Gastrocnemius medialis (tissue), 4 donors: ENCODE results near the gene TLE4. TPM values are rescaled to one million over a fixed set of nuclear protein-coding genes. Genes with fewer than 3 reads are reported as not detected.

ENCODE experiments used
- ATAC-seq, 2 donors: fragments of 150-250 bp; one replicate each; pipeline ENCODE4 v1.9.1; 2016
- DNase-seq, 2 donors: peaks; one replicate each; pipeline ENCODE4 v3.0.0-alpha.2; 2019
- H3K27ac ChIP-seq, 4 donors: fragments of 200-600 bp; sonication (generic); 1 replicate in 1 of 4; 2 replicates in 3 of 4; pipeline ENCODE4 v1.5.1; 2016 to 2018; ENCODE audit warnings: mild to moderate bottlenecking in 2 of 4, moderate library complexity in 1 of 4
- H3K27me3 ChIP-seq, 3 donors: fragments of 200-600 bp; sonication (generic) in 2 of 3; 1 replicate in 1 of 3; 2 replicates in 2 of 3; pipeline versions ENCODE4 v1.5.1 to v1.6.0; 2016 to 2019; ENCODE audit warnings: mild to moderate bottlenecking in 1 of 3, moderate library complexity in 1 of 3
- H3K36me3 ChIP-seq, 2 donors: fragments of 200-600 bp; sonication (generic) in 1 of 2; one replicate each; pipeline ENCODE4 v1.5.1; 2017 to 2018
- H3K4me1 ChIP-seq, 2 donors: fragments of 200-600 bp; sonication (generic) in 1 of 2; one replicate each; pipeline ENCODE4 v1.5.1; 2016 to 2017; ENCODE audit warnings: mild to moderate bottlenecking in 2 of 2
- H3K4me3 ChIP-seq, 4 donors: fragments of 200-600 bp; sonication (generic) in 3 of 4; 1 replicate in 1 of 4; 2 replicates in 3 of 4; pipeline ENCODE4 v1.5.1; 2016 to 2019; ENCODE audit warnings: mild to moderate bottlenecking in 2 of 4
- H3K9me3 ChIP-seq, 3 donors: fragments of 200-600 bp; sonication (generic) in 2 of 3; 1 replicate in 1 of 3; 2 replicates in 2 of 3; pipeline ENCODE4 v1.5.1; 2016 to 2019
- POLR2A ChIP-seq, 2 donors: fragments of 450-650 bp; IDR thresholded peaks; one replicate each; pipeline ENCODE4 v1.6.1; 2017; ENCODE audit warnings: antibody characterized with exemption in 2 of 2, mild to moderate bottlenecking in 2 of 2, moderate library complexity in 2 of 2
- in situ Hi-C, 4 donors: fragments of 200-750 bp; cut with MboI; loops; one replicate each; pipeline versions ENCODE4 v1.15.0 to v1.8.0; 2017; ENCODE audit warnings: low sequenced_read_pairs in 4 of 4
- intact Hi-C: fragments of 100-400 bp; cut with DNase I; formaldehyde crosslinking; loops from one replicate; pipeline ENCODE4 v1.15.1; 2023; ENCODE audit warnings: low total_unique reads
- total RNA-seq, 4 donors: library from RNA; depleted of rRNA; stranded (reverse); fragments of >200 nt; gene quantifications; one replicate each; pipeline versions ENCODE4 v1.1.0 to v1.2.3, GENCODE V29; 2016
- TF ChIP-seq, protein P1 (sequence below), 5 experiments: fragments of 450-650 bp in 3 of 5; fragments of 200-600 bp in 2 of 5; sonication (generic) in 2 of 5; IDR thresholded peaks in 4 of 5; conservative IDR thresholded peaks in 1 of 5; 1 replicate in 4 of 5; 2 replicates in 1 of 5; pipeline ENCODE4 v1.5.1; 2016 to 2019; ENCODE audit warnings: antibody characterized with exemption in 5 of 5, mild to moderate bottlenecking in 3 of 5, moderate library complexity in 3 of 5

Gene TLE4
- total RNA-seq, 4 donors from 2014 or later, result 30.1 to 64.6 (median 43.4) TPM

DNA sequence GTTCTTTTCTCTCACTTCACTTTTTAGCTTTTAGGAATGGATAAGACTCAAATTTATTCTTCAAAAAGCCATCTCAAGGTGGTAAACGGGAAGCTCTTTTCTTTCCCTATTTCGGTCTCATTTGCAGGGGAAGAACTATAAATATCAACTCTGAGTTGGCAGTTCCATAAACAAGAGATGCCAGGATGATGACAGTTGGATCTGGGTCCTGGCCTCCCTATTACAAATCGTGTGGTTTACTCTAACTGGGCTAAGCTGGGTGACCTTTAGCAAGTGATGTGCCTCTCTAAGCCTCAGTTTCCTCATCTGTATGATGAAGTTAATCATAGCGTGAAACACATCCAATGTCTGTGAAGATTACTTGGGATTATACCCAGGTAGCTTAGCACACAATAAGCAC lies 44.2 kb downstream of the TLE4 start:
- Histone ChIP-seq H3K4me3 (peak overlapping the region in 1 of 4 donors; percentile 17), H3K36me3 (no peaks in the 10 kb centered on the region), H3K9me3 (no peaks in the 10 kb centered on the region), H3K27me3 (no peaks in the 10 kb centered on the region), H3K27ac (peak overlapping the region; percentile 50 to 73 (median 66)), H3K4me1 (peaks cover 68 to 75% of the 10 kb centered on the region in 2 donors)
- peak; percentile 5 to 20 for DNase-seq
- TF ChIP-seq POLR2A (IDR thresholded peaks at IDR 0.05), result no peak
- TF ChIP-seq, protein P1, sequence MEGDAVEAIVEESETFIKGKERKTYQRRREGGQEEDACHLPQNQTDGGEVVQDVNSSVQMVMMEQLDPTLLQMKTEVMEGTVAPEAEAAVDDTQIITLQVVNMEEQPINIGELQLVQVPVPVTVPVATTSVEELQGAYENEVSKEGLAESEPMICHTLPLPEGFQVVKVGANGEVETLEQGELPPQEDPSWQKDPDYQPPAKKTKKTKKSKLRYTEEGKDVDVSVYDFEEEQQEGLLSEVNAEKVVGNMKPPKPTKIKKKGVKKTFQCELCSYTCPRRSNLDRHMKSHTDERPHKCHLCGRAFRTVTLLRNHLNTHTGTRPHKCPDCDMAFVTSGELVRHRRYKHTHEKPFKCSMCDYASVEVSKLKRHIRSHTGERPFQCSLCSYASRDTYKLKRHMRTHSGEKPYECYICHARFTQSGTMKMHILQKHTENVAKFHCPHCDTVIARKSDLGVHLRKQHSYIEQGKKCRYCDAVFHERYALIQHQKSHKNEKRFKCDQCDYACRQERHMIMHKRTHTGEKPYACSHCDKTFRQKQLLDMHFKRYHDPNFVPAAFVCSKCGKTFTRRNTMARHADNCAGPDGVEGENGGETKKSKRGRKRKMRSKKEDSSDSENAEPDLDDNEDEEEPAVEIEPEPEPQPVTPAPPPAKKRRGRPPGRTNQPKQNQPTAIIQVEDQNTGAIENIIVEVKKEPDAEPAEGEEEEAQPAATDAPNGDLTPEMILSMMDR (IDR thresholded peaks at IDR 0.05 in 4 of 5, conservative IDR thresholded peaks at IDR 0.05 in 1 of 5), result no peak
- in situ Hi-C loops (no loop called here), intact Hi-C loops (loop anchor here (2.0 kb wide), 1 partner anchor 45 kb away; the partner anchor contains the start of gene TLE4)
- peak; percentile 61 for ATAC-seq

DNA sequence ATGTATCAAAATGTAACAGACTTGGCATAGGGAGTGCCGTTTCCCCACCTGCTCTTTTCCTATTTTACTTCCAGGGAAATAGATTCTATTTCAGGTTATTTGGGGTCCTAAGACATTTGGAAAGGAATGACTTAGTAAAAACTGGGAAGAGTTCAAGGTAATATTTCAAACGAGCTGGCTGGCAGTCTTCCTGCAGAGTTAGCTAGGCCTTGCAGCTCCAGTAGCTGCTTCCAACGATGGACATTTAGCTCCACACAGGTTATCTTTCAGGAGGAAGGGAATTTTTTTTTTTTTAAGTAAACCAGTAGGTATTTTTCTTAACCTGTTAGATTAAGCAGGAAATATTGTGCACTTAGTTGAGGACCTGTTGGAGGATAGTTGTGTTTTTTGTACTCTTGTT lies 45.2 kb downstream of the TLE4 start:
- H3K36me3 ChIP-seq, result no peaks in the 10 kb centered on the region
- H3K4me1 ChIP-seq, result peaks cover 58 to 66% of the 10 kb centered on the region in 2 donors
- TF ChIP-seq, protein P1 (IDR thresholded peaks at IDR 0.05 in 4 of 5, conservative IDR thresholded peaks at IDR 0.05 in 1 of 5), result no peak
- TF ChIP-seq POLR2A (IDR thresholded peaks at IDR 0.05), result no peak
- H3K27ac ChIP-seq, result peak overlapping the region; percentile 50 to 73 (median 66)
- intact Hi-C loops, result loop anchor here (2.0 kb wide), 1 partner anchor 46 kb away; the partner anchor contains the start of gene TLE4
- no peak overlapping the region for H3K4me3 ChIP-seq
- DNase-seq (no peak), ATAC-seq (no peak)
- in situ Hi-C loops, result no loop called here
- H3K9me3 ChIP-seq, result no peaks in the 10 kb centered on the region
- no peaks in the 10 kb centered on the region for H3K27me3 ChIP-seq

DNA sequence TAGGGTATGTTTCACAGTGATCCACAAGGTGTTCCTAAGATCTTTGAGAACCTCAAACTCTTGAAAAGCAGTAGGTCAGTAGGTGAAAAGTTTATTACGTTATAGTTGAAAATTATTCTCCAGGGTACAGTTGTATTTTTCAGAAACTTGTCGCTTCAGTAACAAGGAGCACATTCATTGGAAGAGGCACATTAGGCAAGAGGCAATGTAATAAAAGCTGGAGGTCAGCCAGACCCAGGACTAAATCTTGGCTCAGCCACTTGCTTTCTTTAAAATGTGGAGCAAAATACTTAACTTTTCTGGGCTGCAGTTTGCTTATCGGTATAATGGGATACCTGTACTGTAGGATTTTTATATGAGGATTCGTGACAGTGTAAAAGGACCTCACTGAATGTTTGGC lies 45.6 kb downstream of the TLE4 start:
- peaks cover 54 to 62% of the 10 kb centered on the region in 2 donors for H3K4me1 ChIP-seq
- peak in 1 of 2 donors; percentile 22 for DNase-seq

DNA sequence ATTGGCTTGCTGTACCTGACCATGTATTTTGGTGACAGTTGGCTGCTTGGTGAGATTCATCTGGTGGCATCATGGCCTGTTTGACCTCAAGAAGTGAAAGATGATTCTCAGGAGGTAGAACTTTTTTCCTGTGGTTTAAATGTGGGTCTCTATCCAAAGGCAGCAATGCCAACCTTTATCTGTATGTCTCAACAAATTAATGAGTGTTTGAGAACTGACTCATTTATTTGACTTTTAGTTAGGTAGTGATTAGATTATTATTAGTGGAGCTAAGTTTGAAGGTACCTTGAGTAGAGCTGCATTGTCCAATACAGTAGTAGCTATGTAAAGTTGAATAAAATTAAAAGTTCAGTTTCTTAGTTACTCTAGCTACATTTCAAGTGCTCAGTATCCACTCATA lies 48.2 kb downstream of the TLE4 start:
- TF ChIP-seq POLR2A (IDR thresholded peaks at IDR 0.05), result no peak
- TF ChIP-seq, protein P1 (IDR thresholded peaks at IDR 0.05 in 4 of 5, conservative IDR thresholded peaks at IDR 0.05 in 1 of 5), result no peak

More for the DNA sequence above, 45.6 kb downstream of the TLE4 start:
- Histone ChIP-seq H3K36me3 (no peaks in the 10 kb centered on the region), H3K9me3 (no peaks in the 10 kb centered on the region), H3K4me3 (no peak overlapping the region), H3K27me3 (no peaks in the 10 kb centered on the region), H3K27ac (peak overlapping the region; percentile 50 to 73 (median 66))
- intact Hi-C loops, result loop anchor here (2.0 kb wide), 1 partner anchor 47 kb away; the partner anchor contains the start of gene TLE4
- TF ChIP-seq, protein P1 (IDR thresholded peaks at IDR 0.05 in 4 of 5, conservative IDR thresholded peaks at IDR 0.05 in 1 of 5), result no peak
- no peak for TF ChIP-seq POLR2A (IDR thresholded peaks at IDR 0.05)
- in situ Hi-C loops, result no loop called here
- peak in 1 of 2 donors; percentile 41 for ATAC-seq

More for the DNA sequence above, 48.2 kb downstream of the TLE4 start:
- DNase-seq (no peak), ATAC-seq (no peak)
- Histone ChIP-seq H3K27ac (no peak overlapping the region), H3K27me3 (no peaks in the 10 kb centered on the region), H3K4me3 (no peak overlapping the region), H3K4me1 (peaks cover 39 to 44% of the 10 kb centered on the region in 2 donors), H3K36me3 (no peaks in the 10 kb centered on the region), H3K9me3 (no peaks in the 10 kb centered on the region)
- intact Hi-C loops (no loop called here), in situ Hi-C loops (no loop called here)
